GM21825 (cell line): ENCODE data around the gene GOLGA3.
"Not testable (repeated sequence)": the region's sequence is repeated elsewhere in the genome, so short reads cannot be mapped to it uniquely, and the experiment has no call there.

ENCODE experiments used
- ATAC-seq: cut with Tn5 transposase; IDR thresholded peaks from one replicate; pipeline ENCODE4 v1.9.1; 2021; ENCODE audit warnings: mild to moderate bottlenecking, moderate library complexity; ENCODE audit not compliant: unreplicated experiment

Gene GOLGA3

GRCh38 chr12:132828706-132829534 is at the start of gene GOLGA3:
Gene GOLGA3 (minus strand): TSS chr12:132828869. CDS start chr12:132822128, 6,741 bp downstream.
- ATAC-seq = peak; percentile 87

DNA sequence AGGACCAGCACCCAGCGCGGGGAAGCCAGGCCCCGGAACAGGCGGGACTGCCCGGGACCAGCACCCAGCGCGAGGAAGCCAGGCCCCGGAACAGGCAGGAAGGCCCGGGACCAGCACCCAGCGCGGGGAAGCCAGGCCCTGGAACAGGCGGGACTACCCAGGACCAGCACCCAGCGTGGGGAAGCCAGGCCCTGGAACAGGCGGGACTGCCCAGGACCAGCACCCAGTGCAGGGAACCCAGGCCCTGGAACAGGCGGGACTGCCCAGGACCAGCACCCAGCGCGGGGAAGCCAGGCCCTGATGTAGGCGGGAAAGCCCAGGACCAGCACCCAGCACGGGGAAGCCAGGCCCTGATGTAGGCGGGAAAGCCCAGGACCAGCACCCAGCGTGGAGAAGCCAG is 46.0 kb upstream of the GOLGA3 start:
- ATAC-seq = not testable (repeated sequence)

DNA sequence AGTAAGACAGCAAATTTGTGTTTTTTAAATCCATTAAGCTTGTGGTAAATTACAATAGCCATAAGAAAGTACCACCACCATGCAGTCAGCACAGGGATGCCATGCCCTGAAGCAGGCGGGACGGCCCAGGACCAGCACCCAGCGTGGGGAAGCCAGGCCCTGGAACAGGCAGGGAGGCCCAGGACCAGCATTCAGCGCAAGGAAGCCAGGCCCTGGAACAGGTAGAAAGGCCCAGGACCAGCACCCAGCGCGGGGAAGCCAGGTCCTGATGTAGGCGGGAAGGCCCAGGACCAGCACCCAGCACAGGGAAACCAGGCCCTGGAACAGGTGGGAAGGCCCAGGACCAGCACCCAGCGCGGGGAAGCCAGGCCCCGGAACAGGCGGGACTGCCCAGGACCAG is 45.5 kb upstream of the GOLGA3 start:
- ATAC-seq = no peak

GRCh38 chr12:132873724-132874123 is 45.1 kb upstream of the GOLGA3 start:
- ATAC-seq = no peak

DNA sequence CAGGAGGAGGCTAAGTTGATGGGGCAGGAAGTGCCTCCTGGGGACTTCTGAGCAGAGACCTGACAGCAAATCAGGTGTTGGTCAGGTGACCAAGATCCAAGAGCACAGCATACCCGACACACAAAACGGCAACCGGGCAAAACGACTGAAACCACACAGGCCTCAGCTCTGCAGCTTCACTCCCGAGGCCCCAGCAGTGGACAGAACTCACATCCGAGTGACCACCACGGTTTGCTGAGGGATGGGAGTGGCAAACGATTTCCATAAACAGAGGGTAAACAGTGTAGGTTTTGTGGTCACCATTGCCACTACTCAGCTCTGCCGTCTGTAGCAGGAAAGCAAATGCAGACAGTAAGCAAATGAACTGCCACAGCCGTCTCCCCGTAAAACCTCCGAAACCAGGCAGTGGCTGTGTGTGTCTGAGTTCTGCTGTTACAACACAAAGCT is 44.3 kb upstream of the GOLGA3 start:
- no peak for ATAC-seq

GRCh38 chr12:132872073-132872855 is 43.6 kb upstream of the GOLGA3 start:
- no peak for ATAC-seq

GRCh38 chr12:132869551-132869950 is 40.9 kb upstream of the GOLGA3 start:
- no peak for ATAC-seq

DNA sequence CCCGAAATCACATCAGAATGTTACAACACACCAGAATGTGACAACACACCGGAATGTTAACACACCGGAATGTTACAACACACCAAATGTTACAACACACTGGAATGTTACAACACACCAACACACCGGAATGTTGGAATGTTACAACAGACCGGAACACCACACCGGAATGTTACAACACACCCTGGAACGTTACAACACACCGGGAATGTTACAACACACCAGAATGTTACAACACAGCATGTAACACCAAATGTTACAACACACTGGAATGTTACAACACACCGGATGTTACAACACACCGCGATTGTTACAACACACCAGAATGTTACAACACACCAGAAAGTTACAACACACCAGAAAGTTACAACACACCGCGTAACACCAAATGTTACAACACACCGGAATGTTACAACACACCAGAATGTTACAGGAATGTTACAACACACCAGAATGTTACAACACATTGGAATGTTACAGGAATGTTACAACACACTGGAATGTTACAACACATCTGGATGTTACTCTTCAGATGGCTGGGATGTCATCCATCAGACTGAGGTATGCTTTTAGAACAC is 37.7 kb upstream of the GOLGA3 start:
- no peak for ATAC-seq

DNA sequence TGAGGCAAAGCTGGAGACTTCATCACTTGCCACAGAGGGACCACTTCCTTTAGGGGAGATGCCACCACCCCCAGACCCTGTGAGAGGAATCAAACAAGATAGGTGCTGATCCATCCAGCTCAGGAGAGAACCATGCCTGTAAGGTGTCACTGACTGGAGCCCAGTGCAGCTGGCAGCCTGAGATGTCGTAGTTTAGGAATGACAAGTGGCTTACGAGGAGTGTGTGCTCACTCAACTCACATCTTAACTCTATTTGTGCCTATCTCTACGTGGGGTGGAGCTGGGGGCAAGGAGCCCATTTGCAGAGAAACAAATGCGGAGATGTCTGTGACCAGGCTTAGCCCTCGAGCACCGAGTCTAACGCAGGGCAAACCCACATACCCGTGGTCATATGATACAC is 32.9 kb upstream of the GOLGA3 start:
- no peak for ATAC-seq

- no peak for ATAC-seq
Measured at GRCh38 chr12:132858718-132859266, 30.1 kb upstream of the GOLGA3 start.

DNA sequence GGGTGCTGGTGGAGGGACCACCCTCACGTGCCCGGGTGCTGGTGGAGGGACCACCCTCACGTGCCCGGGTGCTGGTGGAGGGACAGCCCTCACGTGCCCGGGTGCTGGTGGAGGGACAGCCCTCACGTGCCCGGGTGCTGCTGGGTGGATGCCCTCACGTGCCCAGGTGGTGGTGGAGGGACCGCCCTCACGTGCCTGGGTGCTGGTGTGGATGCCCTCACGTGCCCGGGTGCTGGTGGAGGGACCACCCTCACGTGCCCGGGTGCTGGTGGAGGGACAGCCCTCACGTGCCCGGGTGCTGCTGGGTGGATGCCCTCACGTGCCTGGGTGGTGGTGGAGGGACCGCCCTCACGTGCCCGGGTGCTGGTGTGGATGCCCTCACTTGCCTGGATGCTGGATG is 28.4 kb upstream of the GOLGA3 start:
- not testable (repeated sequence) for ATAC-seq

- ATAC-seq = no peak
Measured at GRCh38 chr12:132856581-132856980, 27.9 kb upstream of the GOLGA3 start.

GRCh38 chr12:132855211-132855610 is 26.5 kb upstream of the GOLGA3 start:
- not testable (repeated sequence) for ATAC-seq

- no peak for ATAC-seq
Measured at GRCh38 chr12:132853285-132854092, 24.8 kb upstream of the GOLGA3 start.

- ATAC-seq = no peak
Measured at GRCh38 chr12:132852496-132852895, 23.8 kb upstream of the GOLGA3 start.

GRCh38 chr12:132851465-132851864 is 22.8 kb upstream of the GOLGA3 start:
- ATAC-seq = no peak

- no peak for ATAC-seq
Measured at GRCh38 chr12:132850291-132850690, 21.6 kb upstream of the GOLGA3 start.

- no peak for ATAC-seq
Measured at GRCh38 chr12:132848521-132848920, 19.9 kb upstream of the GOLGA3 start.

DNA sequence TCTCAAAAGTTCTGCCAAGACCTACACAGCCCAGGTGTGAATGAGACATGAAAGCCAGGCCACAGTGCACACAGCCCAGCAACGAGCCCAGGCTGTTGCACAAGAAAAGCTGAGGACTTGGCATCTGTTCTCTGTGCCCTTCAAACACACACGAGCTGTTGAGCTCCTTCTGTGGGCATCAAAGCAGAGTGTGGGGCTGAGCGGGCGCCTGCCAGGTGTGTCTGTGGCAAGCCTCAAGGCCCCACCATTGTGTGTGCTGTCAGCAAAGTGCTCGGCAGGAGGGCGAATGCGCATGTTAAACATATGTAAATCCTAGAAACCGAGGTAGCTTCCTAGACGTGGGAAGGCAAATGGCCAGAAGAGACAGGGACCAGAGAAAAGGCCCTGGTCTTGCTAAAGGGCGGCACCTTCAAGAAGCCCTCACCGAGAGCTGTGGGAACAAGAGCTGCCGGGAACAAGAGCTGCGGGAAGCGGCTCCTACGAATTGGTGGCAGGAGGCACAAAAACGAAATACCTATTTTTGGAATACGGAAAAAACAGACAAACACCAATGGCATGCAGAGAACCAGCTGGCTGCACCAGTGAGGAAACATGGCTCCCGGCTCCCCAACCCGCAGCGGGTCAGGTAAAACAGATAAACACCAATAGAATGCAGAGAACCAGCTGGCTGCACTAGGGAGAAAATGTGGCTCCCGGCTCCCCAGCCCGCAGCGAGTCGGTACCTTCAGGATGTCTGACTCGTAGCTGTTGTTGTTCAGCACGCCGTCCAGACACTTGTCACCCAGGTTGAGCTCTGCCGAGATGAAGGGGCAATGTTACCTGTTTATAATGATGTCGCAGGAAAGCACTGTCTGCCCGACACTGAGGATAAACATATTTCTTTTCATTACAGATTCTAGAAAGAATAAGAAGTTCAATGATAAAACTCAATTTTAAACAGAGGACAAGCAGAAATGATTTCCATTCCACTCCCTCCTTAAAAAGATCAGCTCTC is 19.0 kb upstream of the GOLGA3 start:
- ATAC-seq = no peak
